Breast epithelium (tissue), 4 donors: Measurements from ENCODE around the gene CNTN6. TPM values are rescaled to one million over a fixed set of nuclear protein-coding genes. Genes with fewer than 3 reads are reported as not detected.

ENCODE experiments used
- DNase-seq, 2 donors: peaks; one replicate each; pipeline ENCODE4 v3.0.0-alpha.2; 2019; ENCODE audit warnings: low spot score in 2 of 2
- H3K27ac ChIP-seq, 2 donors: fragments of 200-600 bp; sonication (generic) in 1 of 2; one replicate each; pipeline ENCODE4 v1.5.1; 2016 to 2019; ENCODE audit warnings: mild to moderate bottlenecking in 1 of 2
- H3K27me3 ChIP-seq, 2 donors: fragments of 200-600 bp; sonication (generic) in 1 of 2; one replicate each; pipeline versions ENCODE4 v1.5.1 to v1.6.0; 2017 to 2019; ENCODE audit warnings: control low read depth in 1 of 2, mild to moderate bottlenecking in 1 of 2
- H3K36me3 ChIP-seq: fragments of 200-600 bp; one replicate; pipeline ENCODE4 v1.5.1; 2019
- H3K4me1 ChIP-seq, 2 donors: fragments of 200-600 bp; sonication (generic); one replicate each; pipeline ENCODE4 v1.5.1; 2016 to 2019; ENCODE audit warnings: control low read depth in 1 of 2
- H3K4me3 ChIP-seq, 3 donors: fragments of 200-600 bp; sonication (generic); 1 replicate in 2 of 3; 2 replicates in 1 of 3; pipeline ENCODE4 v1.5.1; 2016 to 2019; ENCODE audit warnings: mild to moderate bottlenecking in 3 of 3, moderate library complexity in 2 of 3
- H3K9me3 ChIP-seq, 2 donors: fragments of 200-600 bp; sonication (generic) in 1 of 2; one replicate each; pipeline ENCODE4 v1.5.1; 2016 to 2019; ENCODE audit warnings: control low read depth in 1 of 2
- CTCF ChIP-seq, 3 donors: fragments of 450-650 bp; IDR thresholded peaks; one replicate each; pipeline ENCODE4 v1.5.1; 2016 to 2017; ENCODE audit warnings: antibody characterized with exemption in 3 of 3, mild to moderate bottlenecking in 3 of 3, moderate library complexity in 3 of 3
- POLR2A ChIP-seq: fragments of 450-650 bp; IDR thresholded peaks from one replicate; pipeline ENCODE4 v1.6.1; 2016; ENCODE audit warnings: antibody characterized with exemption, mild to moderate bottlenecking, moderate library complexity
- POLR2AphosphoS5 ChIP-seq, 3 donors: sonication (generic); formaldehyde crosslinking; IDR thresholded peaks; one replicate each; pipeline ENCODE4 v1.6.1; 2017; ENCODE audit warnings: antibody characterized with exemption in 3 of 3
- intact Hi-C: fragments of 100-400 bp; cut with DNase I; formaldehyde crosslinking; loops from one replicate; pipeline ENCODE4 v1.15.1; 2023; ENCODE audit warnings: low total_unique reads
- total RNA-seq, 3 donors: library from RNA; depleted of rRNA; stranded (reverse); fragments of >200 nt; gene quantifications; one replicate each; pipeline ENCODE4 v1.1.0, GENCODE V29; 2016

The CNTN6 gene
- total RNA-seq, 3 donors from 2014 or later, result under 0.01 to 0.15 TPM; not detected in 1

- TF ChIP-seq CTCF (IDR thresholded peaks at IDR 0.05) (no peak), POLR2AphosphoS5 (IDR thresholded peaks at IDR 0.05) (no peak), POLR2A (no peak)
- H3K27me3 ChIP-seq, result no peaks in the 10 kb centered on the region
- intact Hi-C loops, result no loop called here
- DNase-seq, result no peak
- no peak overlapping the region for H3K27ac ChIP-seq
- H3K4me3 ChIP-seq, result no peak overlapping the region
- H3K4me1 ChIP-seq, result no peaks in the 10 kb centered on the region
- H3K9me3 ChIP-seq, result no peaks in the 10 kb centered on the region
- no peaks in the 10 kb centered on the region for H3K36me3 ChIP-seq
These were observed 196.1 kb downstream of the CNTN6 start for GRCh38 chr3:1288805-1289494.

- DNase-seq, result no peak
- Histone ChIP-seq H3K4me3 (no peak overlapping the region), H3K36me3 (no peaks in the 10 kb centered on the region), H3K27ac (no peak overlapping the region), H3K27me3 (no peaks in the 10 kb centered on the region), H3K4me1 (no peaks in the 10 kb centered on the region), H3K9me3 (no peaks in the 10 kb centered on the region)
- intact Hi-C loops, result no loop called here
- TF ChIP-seq CTCF (IDR thresholded peaks at IDR 0.05) (no peak), POLR2AphosphoS5 (IDR thresholded peaks at IDR 0.05) (no peak), POLR2A (no peak)
These were observed 199.8 kb downstream of the CNTN6 start for GRCh38 chr3:1292571-1293071.

- no peak for DNase-seq
- no peak for TF ChIP-seq POLR2A
- TF ChIP-seq POLR2AphosphoS5 (IDR thresholded peaks at IDR 0.05), result no peak
- TF ChIP-seq CTCF (IDR thresholded peaks at IDR 0.05), result no peak
- no peak overlapping the region for H3K27ac ChIP-seq
- no peaks in the 10 kb centered on the region for H3K9me3 ChIP-seq
- no peaks in the 10 kb centered on the region for H3K36me3 ChIP-seq
- H3K4me1 ChIP-seq, result no peaks in the 10 kb centered on the region
- intact Hi-C loops, result no loop called here
- H3K27me3 ChIP-seq, result no peaks in the 10 kb centered on the region
- H3K4me3 ChIP-seq, result no peak overlapping the region
These were observed 201.8 kb downstream of the CNTN6 start for GRCh38 chr3:1294586-1294985.

GRCh38 chr3:1318296-1319005 is 225.6 kb downstream of the CNTN6 start:
- TF ChIP-seq POLR2AphosphoS5 (IDR thresholded peaks at IDR 0.05) (no peak), POLR2A (no peak), CTCF (IDR thresholded peaks at IDR 0.05) (no peak)
- Histone ChIP-seq H3K27ac (no peak overlapping the region), H3K27me3 (no peaks in the 10 kb centered on the region), H3K4me1 (no peaks in the 10 kb centered on the region), H3K9me3 (no peaks in the 10 kb centered on the region), H3K4me3 (no peak overlapping the region), H3K36me3 (no peaks in the 10 kb centered on the region)
- no peak for DNase-seq
- intact Hi-C loops, result no loop called here

- H3K4me3 ChIP-seq, result no peak overlapping the region
- no peaks in the 10 kb centered on the region for H3K27me3 ChIP-seq
- TF ChIP-seq CTCF (IDR thresholded peaks at IDR 0.05) (no peak), POLR2AphosphoS5 (IDR thresholded peaks at IDR 0.05) (no peak), POLR2A (no peak)
- no peak overlapping the region for H3K27ac ChIP-seq
- no peaks in the 10 kb centered on the region for H3K9me3 ChIP-seq
- no peaks in the 10 kb centered on the region for H3K4me1 ChIP-seq
- DNase-seq, result no peak
- intact Hi-C loops, result no loop called here
- no peaks in the 10 kb centered on the region for H3K36me3 ChIP-seq
These were observed 233.7 kb downstream of the CNTN6 start for GRCh38 chr3:1326546-1326945.
